Measurements from ENCODE around the gene ZNF497. TPM values are rescaled to one million over a fixed set of nuclear protein-coding genes. Genes with fewer than 3 reads are reported as not detected.
A peak's percentile ranks its signal among the peaks of the same experiment; 100 is the strongest.

Gene ZNF497
- total and polyA plus RNA-seq, 10 of the 15 experiments (the other 5 are each of a cell fraction or from before 2014, with no cell fraction given) = 0.09 to 0.82 (median 0.28) TPM

DNA sequence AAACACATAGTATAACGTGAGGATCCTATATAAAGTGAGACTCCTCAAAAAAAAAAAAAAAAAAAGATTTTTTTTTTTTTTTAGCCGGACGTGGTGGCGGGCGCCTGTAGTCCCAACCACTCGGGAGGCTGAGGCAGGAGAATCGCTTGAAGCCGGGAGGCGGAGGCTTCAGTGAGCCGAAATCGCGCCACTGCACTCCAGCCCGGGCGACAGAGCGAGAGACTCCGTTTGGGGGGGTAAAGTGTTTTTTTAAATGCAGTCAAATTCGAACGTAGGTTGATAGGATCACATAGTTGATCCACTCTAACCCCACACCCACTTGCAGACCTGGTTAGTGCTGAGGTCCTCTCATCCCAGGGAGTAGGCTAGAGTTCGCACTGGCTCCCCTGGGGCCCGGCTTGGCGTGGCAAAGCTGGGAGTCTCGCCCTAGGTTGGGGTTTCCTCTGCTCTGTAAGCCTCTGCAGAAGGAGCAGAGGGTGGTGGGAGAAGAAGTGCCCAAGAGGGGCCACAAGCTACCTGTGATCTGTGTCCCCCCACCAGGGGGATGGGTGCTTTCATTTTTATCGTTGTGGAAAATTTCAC is 39.4 kb upstream of the ZNF497 start:
- no peaks in the 10 kb centered on the region for H3K27me3 ChIP-seq (replicated peaks in 1 of 2; ENCODE audit: control insufficient read depth in 2 of 2, insufficient read depth in 2 of 2, low read length in 1 of 2)
- no peak overlapping the region for H2AFZ ChIP-seq (ENCODE audit: control insufficient read depth, low read depth, low read length)
- in situ Hi-C loops (cut with MboI) = no loop called here
- ChIA-PET CTCF (interaction anchor here (0.5 kb wide), 1 partner anchor 167 kb away, joined by 3 read pairs; no protein-coding TSS in a partner anchor), RAD21 (ENCODE audit: unreplicated experiment) (no interaction called here), SMC1A (ENCODE audit: uncharacterized antibody, unreplicated experiment) (no interaction called here), POLR2A (interaction anchor here (0.8 to 1.5 kb wide), 2 partner anchors 21 to 96 kb away, joined by 3 to 5 read pairs; no protein-coding TSS in a partner anchor)
- DNase-seq (ENCODE audit: low read depth, low spot score) (no peak), FAIRE-seq (no peak), ATAC-seq (no peak)
- peaks cover 0 to under 1% of the 10 kb centered on the region in 2 experiments; a peak in 1 of 4 replicates for H3K36me3 ChIP-seq (ENCODE audit: control insufficient read depth in 2 of 2, insufficient read depth in 2 of 2, low read length in 1 of 2)
- H3K4me2 ChIP-seq (ENCODE audit: control insufficient read depth, insufficient read depth) = peak overlapping the region; percentile 80
- peaks cover 10% of the 10 kb centered on the region for H3K4me1 ChIP-seq (ENCODE audit: control insufficient read depth, insufficient read depth, low read length)
- H3K4me3 ChIP-seq = peak overlapping the region; percentile 76; the same call in 1 of the 2 replicates
- intact Hi-C loops (cut with micrococcal nuclease; ENCODE audit: unreplicated experiment) = no loop called here
- TF ChIP-seq, protein P1, sequence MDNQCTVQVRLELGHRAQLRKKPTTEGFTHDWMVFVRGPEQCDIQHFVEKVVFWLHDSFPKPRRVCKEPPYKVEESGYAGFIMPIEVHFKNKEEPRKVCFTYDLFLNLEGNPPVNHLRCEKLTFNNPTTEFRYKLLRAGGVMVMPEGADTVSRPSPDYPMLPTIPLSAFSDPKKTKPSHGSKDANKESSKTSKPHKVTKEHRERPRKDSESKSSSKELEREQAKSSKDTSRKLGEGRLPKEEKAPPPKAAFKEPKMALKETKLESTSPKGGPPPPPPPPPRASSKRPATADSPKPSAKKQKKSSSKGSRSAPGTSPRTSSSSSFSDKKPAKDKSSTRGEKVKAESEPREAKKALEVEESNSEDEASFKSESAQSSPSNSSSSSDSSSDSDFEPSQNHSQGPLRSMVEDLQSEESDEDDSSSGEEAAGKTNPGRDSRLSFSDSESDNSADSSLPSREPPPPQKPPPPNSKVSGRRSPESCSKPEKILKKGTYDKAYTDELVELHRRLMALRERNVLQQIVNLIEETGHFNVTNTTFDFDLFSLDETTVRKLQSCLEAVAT (IDR thresholded peaks at IDR 0.05) = peak; percentile 52; the same call in 1 of the 2 replicates
- TF ChIP-seq STAT1 (conservative IDR thresholded peaks at IDR 0.05) (no peak), FOXM1 (IDR thresholded peaks at IDR 0.05; ENCODE audit: low read depth, low read length) (no peak), BRCA1 (IDR thresholded peaks at IDR 0.05; ENCODE audit: low read depth, low read length) (no peak), NBN (IDR thresholded peaks at IDR 0.05) (no peak)
- TF ChIP-seq, protein P2, sequence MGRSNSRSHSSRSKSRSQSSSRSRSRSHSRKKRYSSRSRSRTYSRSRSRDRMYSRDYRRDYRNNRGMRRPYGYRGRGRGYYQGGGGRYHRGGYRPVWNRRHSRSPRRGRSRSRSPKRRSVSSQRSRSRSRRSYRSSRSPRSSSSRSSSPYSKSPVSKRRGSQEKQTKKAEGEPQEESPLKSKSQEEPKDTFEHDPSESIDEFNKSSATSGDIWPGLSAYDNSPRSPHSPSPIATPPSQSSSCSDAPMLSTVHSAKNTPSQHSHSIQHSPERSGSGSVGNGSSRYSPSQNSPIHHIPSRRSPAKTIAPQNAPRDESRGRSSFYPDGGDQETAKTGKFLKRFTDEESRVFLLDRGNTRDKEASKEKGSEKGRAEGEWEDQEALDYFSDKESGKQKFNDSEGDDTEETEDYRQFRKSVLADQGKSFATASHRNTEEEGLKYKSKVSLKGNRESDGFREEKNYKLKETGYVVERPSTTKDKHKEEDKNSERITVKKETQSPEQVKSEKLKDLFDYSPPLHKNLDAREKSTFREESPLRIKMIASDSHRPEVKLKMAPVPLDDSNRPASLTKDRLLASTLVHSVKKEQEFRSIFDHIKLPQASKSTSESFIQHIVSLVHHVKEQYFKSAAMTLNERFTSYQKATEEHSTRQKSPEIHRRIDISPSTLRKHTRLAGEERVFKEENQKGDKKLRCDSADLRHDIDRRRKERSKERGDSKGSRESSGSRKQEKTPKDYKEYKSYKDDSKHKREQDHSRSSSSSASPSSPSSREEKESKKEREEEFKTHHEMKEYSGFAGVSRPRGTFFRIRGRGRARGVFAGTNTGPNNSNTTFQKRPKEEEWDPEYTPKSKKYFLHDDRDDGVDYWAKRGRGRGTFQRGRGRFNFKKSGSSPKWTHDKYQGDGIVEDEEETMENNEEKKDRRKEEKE (IDR thresholded peaks at IDR 0.05) = no peak
- TF ChIP-seq, protein P3, sequence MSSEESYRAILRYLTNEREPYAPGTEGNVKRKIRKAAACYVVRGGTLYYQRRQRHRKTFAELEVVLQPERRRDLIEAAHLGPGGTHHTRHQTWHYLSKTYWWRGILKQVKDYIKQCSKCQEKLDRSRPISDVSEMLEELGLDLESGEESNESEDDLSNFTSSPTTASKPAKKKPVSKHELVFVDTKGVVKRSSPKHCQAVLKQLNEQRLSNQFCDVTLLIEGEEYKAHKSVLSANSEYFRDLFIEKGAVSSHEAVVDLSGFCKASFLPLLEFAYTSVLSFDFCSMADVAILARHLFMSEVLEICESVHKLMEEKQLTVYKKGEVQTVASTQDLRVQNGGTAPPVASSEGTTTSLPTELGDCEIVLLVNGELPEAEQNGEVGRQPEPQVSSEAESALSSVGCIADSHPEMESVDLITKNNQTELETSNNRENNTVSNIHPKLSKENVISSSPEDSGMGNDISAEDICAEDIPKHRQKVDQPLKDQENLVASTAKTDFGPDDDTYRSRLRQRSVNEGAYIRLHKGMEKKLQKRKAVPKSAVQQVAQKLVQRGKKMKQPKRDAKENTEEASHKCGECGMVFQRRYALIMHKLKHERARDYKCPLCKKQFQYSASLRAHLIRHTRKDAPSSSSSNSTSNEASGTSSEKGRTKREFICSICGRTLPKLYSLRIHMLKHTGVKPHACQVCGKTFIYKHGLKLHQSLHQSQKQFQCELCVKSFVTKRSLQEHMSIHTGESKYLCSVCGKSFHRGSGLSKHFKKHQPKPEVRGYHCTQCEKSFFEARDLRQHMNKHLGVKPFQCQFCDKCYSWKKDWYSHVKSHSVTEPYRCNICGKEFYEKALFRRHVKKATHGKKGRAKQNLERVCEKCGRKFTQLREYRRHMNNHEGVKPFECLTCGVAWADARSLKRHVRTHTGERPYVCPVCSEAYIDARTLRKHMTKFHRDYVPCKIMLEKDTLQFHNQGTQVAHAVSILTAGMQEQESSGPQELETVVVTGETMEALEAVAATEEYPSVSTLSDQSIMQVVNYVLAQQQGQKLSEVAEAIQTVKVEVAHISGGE (CRISPR knock-in tag; IDR thresholded peaks at IDR 0.05) = no peak
- H3K27ac ChIP-seq (ENCODE audit: control insufficient read depth, insufficient read depth) = no peak overlapping the region
- H3K9me3 ChIP-seq (replicated peaks; ENCODE audit: control insufficient read depth, insufficient read depth, low read length) = no peaks in the 10 kb centered on the region
- no peaks in the 10 kb centered on the region for H3K79me2 ChIP-seq (ENCODE audit: control insufficient read depth, insufficient read depth, low read length)
- WGBS (ENCODE audit: insufficient coverage, insufficient replicate concordance, low lambda C conversion rate, missing lambda C conversion rate) = 73% methylated on average over 19 of the region's 23 CpGs
- no peaks in the 10 kb centered on the region for H4K20me1 ChIP-seq (ENCODE audit: control insufficient read depth, insufficient read depth)
- BruUV-seq (replicated peaks) = no TSS peak
- H3K9ac ChIP-seq (ENCODE audit: control insufficient read depth, insufficient read depth, low read length) = peak overlapping the region; percentile 47

Data from GM12878 (cell line).